HEK293T (cell line): Measurements from ENCODE around the gene JMJD7.
"Not testable (repeated sequence)": the region's sequence is repeated elsewhere in the genome, so short reads cannot be mapped to it uniquely, and the experiment has no call there.

Experiments
- CTCF ChIA-PET: fragments of 350-600 bp; formaldehyde crosslinking; extraction: SDS; loops from one replicate; lab custom pipeline; 2021; ENCODE audit warnings: antibody characterized with exemption, inconsistent platforms; lab: Yijun Ruan, JAX
- POLR2A ChIA-PET: fragments of 350-600 bp; formaldehyde crosslinking; extraction: SDS; loops from one replicate; lab custom pipeline; 2020; ENCODE audit warnings: antibody characterized with exemption, inconsistent platforms; lab: Yijun Ruan, JAX
- DNase-seq: peaks from one replicate; pipeline ENCODE4 v3.0.0; 2012; ENCODE audit warnings: mixed read lengths; ENCODE audit errors: extremely low spot score
- ARNT ChIP-seq: fragments of 450-650 bp; IDR thresholded peaks from 2 replicates; pipeline ENCODE4 v1.6.1; 2017; ENCODE audit warnings: mild to moderate bottlenecking
- BHLHE40 ChIP-seq: fragments of 450-650 bp; IDR thresholded peaks from 2 replicates; pipeline ENCODE4 v1.6.1; 2016; ENCODE audit warnings: mild to moderate bottlenecking, moderate library complexity, borderline replicate concordance
- CTBP1 ChIP-seq: fragments of 450-650 bp; IDR thresholded peaks from 2 replicates; pipeline ENCODE4 v1.6.1; 2016; ENCODE audit warnings: borderline replicate concordance
- ELF4 ChIP-seq: fragments of 450-650 bp; IDR thresholded peaks from 2 replicates; pipeline ENCODE4 v1.6.1; 2017; ENCODE audit warnings: antibody characterized with exemption
- FOXA1 ChIP-seq: fragments of 450-650 bp; IDR thresholded peaks from 2 replicates; pipeline ENCODE4 v1.6.1; 2016; ENCODE audit warnings: mild to moderate bottlenecking
- FOXK2 ChIP-seq: fragments of 450-650 bp; IDR thresholded peaks from 2 replicates; pipeline ENCODE4 v1.6.1; 2016; ENCODE audit warnings: mild to moderate bottlenecking
- FOXM1 ChIP-seq: fragments of 450-650 bp; IDR thresholded peaks from 2 replicates; pipeline ENCODE4 v1.6.1; 2017; ENCODE audit warnings: mild to moderate bottlenecking, borderline replicate concordance
- HDGF ChIP-seq: fragments of 450-650 bp; IDR thresholded peaks from 2 replicates; pipeline ENCODE4 v1.6.1; 2017; ENCODE audit warnings: antibody characterized with exemption, borderline replicate concordance
- L3MBTL2 ChIP-seq: fragments of 450-650 bp; conservative IDR thresholded peaks from 2 replicates; pipeline ENCODE4 v1.6.1; 2016; ENCODE audit warnings: mild to moderate bottlenecking
- LEF1 ChIP-seq: fragments of 450-650 bp; IDR thresholded peaks from 2 replicates; pipeline ENCODE4 v1.6.1; 2017; ENCODE audit warnings: mild to moderate bottlenecking, borderline replicate concordance
- NFRKB ChIP-seq: fragments of 450-650 bp; IDR thresholded peaks from 2 replicates; pipeline ENCODE4 v1.6.1; 2016; ENCODE audit warnings: mild to moderate bottlenecking, moderate library complexity
- PKNOX1 ChIP-seq: fragments of 450-650 bp; IDR thresholded peaks from 2 replicates; pipeline ENCODE4 v1.6.1; 2016
- SP1 ChIP-seq: fragments of 450-650 bp; IDR thresholded peaks from 2 replicates; pipeline ENCODE4 v1.6.1; 2017
- SUZ12 ChIP-seq: fragments of 450-650 bp; IDR thresholded peaks from 2 replicates; pipeline ENCODE4 v1.6.1; 2016; ENCODE audit warnings: mild to moderate bottlenecking
- TARDBP ChIP-seq: fragments of 450-650 bp; IDR thresholded peaks from 2 replicates; pipeline ENCODE4 v1.6.1; 2016
- ZNF384 ChIP-seq: fragments of 450-650 bp; IDR thresholded peaks from 2 replicates; pipeline ENCODE4 v1.6.1; 2016

Gene JMJD7

GRCh38 chr15:41828807-41829141 is 882 bp downstream of the JMJD7 start:
- no peak for TF ChIP-seq SUZ12
- no peak for TF ChIP-seq ARNT
- TF ChIP-seq ZNF384 = no peak
- TF ChIP-seq NFRKB = no peak
- TF ChIP-seq FOXM1 = no peak
- TF ChIP-seq CTBP1 = no peak
- TF ChIP-seq BHLHE40 = no peak
- TF ChIP-seq PKNOX1 = no peak
- no peak for TF ChIP-seq ELF4
- no peak for TF ChIP-seq LEF1
- TF ChIP-seq L3MBTL2 = no peak
- TF ChIP-seq HDGF = no peak
- TF ChIP-seq TARDBP = no peak
- no peak for TF ChIP-seq FOXK2
- TF ChIP-seq FOXA1 = no peak

GRCh38 chr15:41829959-41830646 is 2.2 kb downstream of the JMJD7 start:
- TF ChIP-seq BHLHE40 (no peak), HDGF (no peak), SUZ12 (no peak), SP1 (no peak), ZNF384 (no peak)
- POLR2A ChIA-PET = no interaction called here
- CTCF ChIA-PET = no interaction called here

More at GRCh38 chr15:41828807-41829141, 882 bp downstream of the JMJD7 start:
- POLR2A ChIA-PET = interaction anchor here (0.5 kb wide), 1 partner anchor 102 kb away, joined by 3 read pairs; no protein-coding TSS in a partner anchor
- CTCF ChIA-PET = no interaction called here
- DNase-seq = no peak

GRCh38 chr15:41831291-41831690 is 3.4 kb downstream of the JMJD7 start:
- CTCF ChIA-PET = interaction anchor here (1.7 kb wide), 1 partner anchor 58 kb away, joined by 4 read pairs; the partner anchor contains the start of gene MAPKBP1

More at GRCh38 chr15:41829959-41830646, 2.2 kb downstream of the JMJD7 start:
- no peak for DNase-seq

DNA sequence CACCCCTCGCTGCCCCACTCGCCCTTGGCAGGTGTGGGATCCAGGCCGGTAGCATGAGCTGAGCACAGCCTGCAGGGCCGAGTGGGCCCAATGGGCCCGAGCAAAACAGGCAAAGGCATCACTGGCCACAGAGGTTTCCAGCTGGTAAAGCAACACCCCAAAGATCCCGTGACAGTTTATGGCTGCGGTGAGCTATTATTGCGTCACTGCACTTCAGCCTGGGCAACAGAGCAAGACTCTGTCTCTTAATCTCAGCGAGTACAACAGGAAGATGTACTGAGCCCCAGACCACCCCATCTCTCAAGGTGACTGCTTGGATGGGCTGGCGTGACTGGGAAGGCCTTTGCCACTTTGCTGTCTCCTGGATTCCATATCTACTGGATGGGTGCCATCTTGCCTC is 4.3 kb downstream of the JMJD7 start:
- TF ChIP-seq BHLHE40 = no peak
- ChIA-PET POLR2A (no interaction called here), CTCF (interaction anchor here (0.6 to 1.7 kb wide), 2 partner anchors 59 to 72 kb away, joined by 3 to 4 read pairs; partner anchors contain the start of gene MAPKBP1)
- no peak for DNase-seq

More at GRCh38 chr15:41831291-41831690, 3.4 kb downstream of the JMJD7 start:
- POLR2A ChIA-PET, DNase-seq: not testable (repeated sequence)

DNA sequence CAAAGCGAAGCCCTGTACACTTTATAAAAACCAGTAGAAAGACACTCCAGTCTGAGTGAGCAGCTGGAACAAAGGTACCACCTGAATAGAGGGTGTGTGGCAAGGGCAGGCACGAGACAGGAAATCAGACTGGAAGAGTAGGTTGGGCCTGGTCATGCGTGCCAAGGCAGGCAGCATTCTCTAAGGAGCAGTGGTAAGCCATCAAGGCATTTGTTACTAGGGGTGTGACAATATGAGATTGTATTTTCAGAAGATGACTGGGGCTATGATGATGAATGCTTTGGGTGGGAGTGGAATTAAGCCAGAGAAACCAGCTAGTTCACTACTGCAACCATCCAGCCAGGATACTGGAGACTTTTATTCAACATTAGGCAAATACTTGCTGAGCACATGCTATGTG is 5.0 kb downstream of the JMJD7 start:
- TF ChIP-seq PKNOX1 = no peak
- TF ChIP-seq TARDBP = no peak
- TF ChIP-seq SUZ12 = no peak
- no peak for TF ChIP-seq ZNF384
- TF ChIP-seq LEF1 = no peak
- no peak for TF ChIP-seq L3MBTL2
- no peak for TF ChIP-seq FOXM1
- POLR2A ChIA-PET = no interaction called here
- CTCF ChIA-PET = no interaction called here

DNA sequence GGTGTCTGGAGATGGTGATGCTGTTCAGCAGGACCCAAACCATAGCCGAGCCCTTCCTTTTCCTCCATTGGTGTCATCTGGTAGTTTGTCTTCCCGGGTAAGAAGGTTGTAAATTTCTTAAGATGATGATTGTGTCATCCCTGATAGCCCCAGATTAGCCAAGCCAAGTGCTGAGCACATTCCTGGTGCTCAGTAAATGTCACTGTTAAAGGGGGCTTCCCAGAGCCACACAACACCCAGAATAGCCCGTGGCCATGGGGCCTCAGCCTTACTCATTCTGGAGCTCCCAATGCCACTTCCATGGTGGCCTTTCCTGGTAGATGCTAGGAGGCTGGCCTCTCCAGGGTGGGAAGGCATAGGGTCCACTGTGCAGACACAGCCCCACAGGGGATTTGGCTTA is 6.2 kb downstream of the JMJD7 start:
- DNase-seq = no peak
- ChIA-PET POLR2A (no interaction called here), CTCF (interaction anchor here (0.5 kb wide), 1 partner anchor 302 kb away, joined by 3 read pairs; no protein-coding TSS in a partner anchor)
- TF ChIP-seq PKNOX1 (no peak), ARNT (no peak), SUZ12 (no peak), FOXA1 (no peak), FOXK2 (no peak)

More for the DNA sequence above, 5.0 kb downstream of the JMJD7 start:
- DNase-seq = no peak

DNA sequence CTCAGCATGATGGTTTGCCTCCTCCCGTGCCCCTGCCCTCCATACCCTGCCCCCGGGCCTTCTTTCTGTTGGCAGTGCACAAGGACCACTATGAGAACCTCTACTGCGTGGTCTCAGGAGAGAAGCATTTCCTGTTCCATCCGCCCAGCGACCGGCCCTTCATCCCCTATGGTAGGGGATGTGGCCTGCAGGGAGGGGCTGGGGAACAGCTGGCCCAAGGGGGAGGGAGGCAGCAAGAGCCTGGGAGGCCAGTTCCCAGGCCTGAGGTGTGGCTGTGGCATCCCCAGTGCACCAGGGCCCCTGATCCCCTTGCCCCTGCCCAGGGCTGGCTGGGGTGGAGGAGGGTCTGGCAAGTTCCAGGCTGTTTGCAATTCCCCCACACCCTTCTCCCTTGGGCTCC is 8.2 kb downstream of the JMJD7 start:
- ChIA-PET CTCF (no interaction called here), POLR2A (no interaction called here)
- no peak for TF ChIP-seq FOXA1
- DNase-seq = no peak
